K562 (cell line): Measurements from ENCODE around the gene LIPJ. TPM values are rescaled to one million over a fixed set of nuclear protein-coding genes. Genes with fewer than 3 reads are reported as not detected.

ENCODE experiments used
- ATAC-seq: fragments of 200-7000 bp; cut with Tn5 transposase; 3 replicates; pipeline ENCODE4 v1.9.1; 2020; ENCODE audit warnings: moderate library complexity
- BruUV-seq: library from RNA; stranded (reverse); fragments of 400-500 nt; replicated peaks from 2 replicates; lab custom pipeline; 2021; lab: Mats Ljungman, UMichigan
- CTCF ChIA-PET: fragments of 300-600 bp; formaldehyde crosslinking; extraction: SDS; loops from one replicate; lab custom pipeline; 2021; ENCODE audit warnings: low intra/inter-chr PET ratio; lab: Yijun Ruan, JAX
- POLR2A ChIA-PET: fragments of 300-600, 350-650 bp; sonication (Branson Sonifier 250); formaldehyde crosslinking; extraction: SDS; loops from one replicate; lab custom pipeline; 2021; ENCODE audit warnings: antibody characterized with exemption, inconsistent platforms; lab: Yijun Ruan, JAX
- DNase-seq, 4 experiments: peaks; one replicate each; pipeline versions ENCODE4 v3.0.0 to v3.0.0-alpha.2; 2011 to 2018; ENCODE audit warnings: low spot score in 3 of 4, mixed read lengths in 3 of 4; ENCODE audit errors: extremely low read depth in 1 of 4
- FAIRE-seq: peaks from 2 replicates; lab custom pipeline; 2011; peaks lifted over from hg19 to GRCh38; lab: Jason Lieb, UNC
- H2AFZ ChIP-seq: 2 replicates; pipeline ENCODE4 v1.6.0; 2011; ENCODE audit warnings: low read depth, low read length, control low read depth, inconsistent platforms
- H3K27ac ChIP-seq: fragments of 200-600 bp; 3 replicates; pipeline ENCODE4 v1.8.0; 2011; ENCODE audit warnings: low read depth, mild to moderate bottlenecking, control low read depth, inconsistent platforms, low read length, moderate library complexity, mixed read lengths; ENCODE audit errors: extremely low read depth
- H3K27me3 ChIP-seq, 2 experiments: fragments of 300-600 bp in 1 of 2; 2 replicates in 1 of 2; 3 replicates in 1 of 2; pipeline versions ENCODE4 v1.6.0 to v1.8.0; 2011; ENCODE audit warnings: inconsistent platforms in 2 of 2, low read length in 2 of 2, mild to moderate bottlenecking in 1 of 2, mixed read lengths in 1 of 2, moderate library complexity in 1 of 2; ENCODE audit not compliant: control insufficient read depth in 2 of 2, insufficient read depth in 2 of 2
- H3K36me3 ChIP-seq: fragments of 300-600 bp; 3 replicates; pipeline ENCODE4 v1.8.0; 2011; ENCODE audit warnings: mild to moderate bottlenecking, low read length, inconsistent platforms; ENCODE audit not compliant: control insufficient read depth, insufficient read depth
- H3K4me1 ChIP-seq, 2 experiments: fragments of 200-600 bp in 1 of 2; replicated peaks in 1 of 2; 2 replicates in 1 of 2; 3 replicates in 1 of 2; pipeline versions ENCODE4 v1.5.1 to v1.8.0; 2011; ENCODE audit warnings: inconsistent platforms in 2 of 2, low read length in 2 of 2, mild to moderate bottlenecking in 1 of 2, mixed read lengths in 1 of 2, moderate library complexity in 1 of 2; ENCODE audit not compliant: control insufficient read depth in 2 of 2, insufficient read depth in 2 of 2
- H3K4me2 ChIP-seq: 2 replicates; pipeline ENCODE4 v1.6.1; 2011; ENCODE audit warnings: low read length, control low read depth, inconsistent platforms, mixed read lengths; ENCODE audit not compliant: insufficient read depth
- H3K4me3 ChIP-seq: fragments of 200-600 bp; sonication (generic), shearing (Covaris generic); 2 replicates; pipeline ENCODE4 v1.5.1; 2016; ENCODE audit warnings: control low read depth, inconsistent platforms
- H3K79me2 ChIP-seq: fragments of 200-600 bp; 3 replicates; pipeline ENCODE4 v1.8.0; 2011; ENCODE audit warnings: low read length, inconsistent platforms; ENCODE audit not compliant: control insufficient read depth, insufficient read depth
- H3K9ac ChIP-seq, 2 experiments: 2 replicates each; pipeline versions ENCODE4 v1.6.0 to v1.6.1; 2011; ENCODE audit warnings: low read depth in 2 of 2, low read length in 2 of 2, control low read depth in 1 of 2, inconsistent platforms in 1 of 2, mild to moderate bottlenecking in 1 of 2, mixed read lengths in 1 of 2; ENCODE audit not compliant: insufficient read depth in 1 of 2
- H3K9me1 ChIP-seq: one replicate; pipeline ENCODE4 v1.6.0; 2011; ENCODE audit warnings: inconsistent platforms, mild to moderate bottlenecking, low read length, moderate library complexity; ENCODE audit not compliant: control insufficient read depth, insufficient read depth
- H3K9me3 ChIP-seq: replicated peaks from 2 replicates; pipeline ENCODE4 v1.5.1; 2011; ENCODE audit warnings: low read depth, low read length, inconsistent platforms; ENCODE audit not compliant: control insufficient read depth, insufficient read depth
- H4K20me1 ChIP-seq: replicated peaks from 2 replicates; pipeline ENCODE4 v1.6.1; 2011; ENCODE audit warnings: low read length, inconsistent platforms, mixed read lengths; ENCODE audit not compliant: control insufficient read depth, insufficient read depth
- ASH1L ChIP-seq: fragments of 450-650 bp; IDR thresholded peaks from 2 replicates; pipeline ENCODE4 v1.6.1; 2018; ENCODE audit warnings: borderline replicate concordance, mild to moderate bottlenecking, low read depth; ENCODE audit not compliant: partially characterized antibody
- CAMTA2 ChIP-seq: fragments of 250-450 bp; sonication (Bioruptor Pico); conservative IDR thresholded peaks from 2 replicates; pipeline ENCODE4 v1.5.1; 2022
- CBFA2T2 ChIP-seq: fragments of 450-650 bp; conservative IDR thresholded peaks from 2 replicates; pipeline ENCODE4 v1.6.1; 2017; ENCODE audit warnings: mild to moderate bottlenecking
- GTF2A2 ChIP-seq: IDR thresholded peaks from 2 replicates; pipeline ENCODE4 v1.6.1; 2016; ENCODE audit warnings: mild to moderate bottlenecking, missing genetic modification characterization, missing compliant biosample characterization
- HNRNPLL ChIP-seq: fragments of 200-400 bp; formaldehyde crosslinking; IDR thresholded peaks from 2 replicates; pipeline ENCODE4 v1.6.1; 2017; ENCODE audit warnings: low read length, low read depth, mild to moderate bottlenecking; ENCODE audit not compliant: poor library complexity, severe bottlenecking
- MCM5 ChIP-seq: fragments of 450-650 bp; IDR thresholded peaks from 2 replicates; pipeline ENCODE4 v1.6.1; 2016; ENCODE audit warnings: low read depth
- MTF1 ChIP-seq: fragments of 250-450 bp; sonication (Bioruptor Pico); IDR thresholded peaks from 2 replicates; pipeline ENCODE4 v1.9.0; 2021; ENCODE audit warnings: moderate library complexity, mild to moderate bottlenecking, inconsistent platforms, borderline replicate concordance
- SNAPC5 ChIP-seq: fragments of 250-450 bp; sonication (Bioruptor Pico); IDR thresholded peaks from 2 replicates; pipeline ENCODE4 v1.8.0; 2021; ENCODE audit warnings: moderate library complexity, mild to moderate bottlenecking, inconsistent platforms
- TEAD1 ChIP-seq, 2 experiments: fragments of 450-650 bp in 1 of 2; sonication (generic) in 1 of 2; formaldehyde crosslinking; IDR thresholded peaks; 2 replicates each; pipeline versions ENCODE4 v1.4.0 to v1.8.0; 2020 to 2022; ENCODE audit warnings: mild to moderate bottlenecking in 2 of 2, missing genetic modification reagents in 1 of 2
- ZFP1 ChIP-seq: fragments of 450-650 bp; formaldehyde crosslinking; IDR thresholded peaks from 2 replicates; pipeline ENCODE4 v1.4.0; 2020; ENCODE audit warnings: mild to moderate bottlenecking, mixed read lengths
- ZNF224 ChIP-seq: sonication (generic); formaldehyde crosslinking; IDR thresholded peaks from 2 replicates; pipeline ENCODE4 v1.8.0; 2022; ENCODE audit warnings: mild to moderate bottlenecking, missing genetic modification reagents
- ZNF24 ChIP-seq: fragments of 450-650 bp; IDR thresholded peaks from 2 replicates; pipeline ENCODE4 v1.6.1; 2016
- ZNF764 ChIP-seq: fragments of 250-450 bp; sonication (Bioruptor Pico); IDR thresholded peaks from 2 replicates; pipeline ENCODE4 v1.4.0; 2020; ENCODE audit warnings: low read depth, mild to moderate bottlenecking, moderate library complexity
- ZSCAN29 ChIP-seq: fragments of 450-650 bp; IDR thresholded peaks from 2 replicates; pipeline ENCODE4 v1.6.1; 2017
- WGBS: fragments of 100-300 bp; shearing (Covaris generic); methylation state at CpG from one replicate; pipeline ENCODE4 v1.1.6; 2016; ENCODE audit warnings: low coverage, mixed read lengths; ENCODE audit not compliant: insufficient coverage; ENCODE audit errors: missing lambda C conversion rate; 5-methylcytosine and 5-hydroxymethylcytosine counted together
- in situ Hi-C: fragments of 300-500 bp; cut with MboI; formaldehyde crosslinking; loops from 4 replicates; pipeline ENCODE4 v1.15.0; 2018; ENCODE audit warnings: inconsistent platforms, mixed read lengths
- intact Hi-C: fragments of 100-400 bp; cut with micrococcal nuclease; formaldehyde crosslinking; loops from 2 replicates; pipeline ENCODE4 v1.14.2; 2022
- polyA plus RNA-seq, 8 experiments: library from polyadenylated mRNA; depleted of rRNA in 4 of 8; stranded (reverse) in 5 of 8; unstranded in 3 of 8; fragments of >200 nt; fragmentation: Nextera tagmentation in 2 of 8; fragmentation: Illumina TruSeq in 1 of 8; extraction: Ambion mirVana in 2 of 8; extraction: Trizol in 1 of 8; gene quantifications; 2 replicates each; pipeline versions ENCODE4 v1.2.1 to v1.2.3, GENCODE V29; 2011 to 2014; ENCODE audit warnings: inconsistent platforms in 1 of 8, missing spikeins in 1 of 8
- total RNA-seq, 7 experiments: library from RNA; depleted of rRNA in 6 of 7; stranded (reverse); fragments of >200 nt in 6 of 7; fragmentation: Illumina TruSeq in 2 of 7; extraction: Trizol in 2 of 7; gene quantifications; 2 replicates each; pipeline versions ENCODE4 v1.2.1 to v1.2.3, GENCODE V29; 2011 to 2021; ENCODE audit warnings: low replicate concordance in 1 of 7
- TF ChIP-seq, protein P1 (sequence below): fragments of 450-650 bp; formaldehyde crosslinking; IDR thresholded peaks from 2 replicates; pipeline ENCODE4 v1.4.0; 2020; ENCODE audit warnings: mild to moderate bottlenecking, moderate library complexity

LIPJ gene
- total and polyA plus RNA-seq, 9 of the 15 experiments (the other 6 are each of a cell fraction or from before 2014, with no cell fraction given), result not detected

DNA sequence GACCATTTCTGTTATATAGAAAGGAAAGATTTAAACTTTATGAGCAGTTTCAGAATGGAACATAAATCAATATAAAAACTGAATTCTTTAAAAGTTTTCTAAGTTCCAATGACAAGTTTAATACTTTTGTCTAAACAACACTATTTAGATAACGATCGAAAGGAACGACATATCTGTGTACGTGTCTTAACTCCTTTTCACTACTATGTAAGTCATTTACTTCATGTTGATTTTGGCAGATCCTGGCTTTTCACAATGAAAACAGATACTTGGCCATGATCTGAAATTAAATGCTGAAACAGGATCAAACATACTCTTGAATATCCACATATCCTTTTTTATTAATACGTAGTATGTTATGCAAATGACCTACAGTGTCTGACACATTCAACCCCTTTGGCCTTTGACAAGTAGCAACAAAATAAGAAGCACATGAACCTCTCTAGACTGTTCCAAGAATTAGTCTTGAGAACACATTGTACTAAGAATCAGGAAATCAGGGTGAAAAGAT is 45.4 kb upstream of the LIPJ start:
- no peaks in the 10 kb centered on the region for H3K9me3 ChIP-seq
- CTCF ChIA-PET, result interaction anchor here (0.7 kb wide), 1 partner anchor 371 kb away, joined by 4 read pairs; no protein-coding TSS in a partner anchor
- H3K79me2 ChIP-seq, result no peaks in the 10 kb centered on the region
- no peaks in the 10 kb centered on the region for H3K36me3 ChIP-seq
- in situ Hi-C loops, result no loop called here
- H3K27me3 ChIP-seq, result no peaks in the 10 kb centered on the region
- no peak overlapping the region for H3K27ac ChIP-seq
- WGBS, result 0% methylated on average over 5 of the region's 5 CpGs
- ATAC-seq (no peak), FAIRE-seq (no peak), DNase-seq (no peak)
- H3K4me2 ChIP-seq, result no peak overlapping the region
- no peaks in the 10 kb centered on the region for H3K9me1 ChIP-seq
- POLR2A ChIA-PET, result no interaction called here
- no peaks in the 10 kb centered on the region for H4K20me1 ChIP-seq
- no peak overlapping the region for H3K9ac ChIP-seq
- intact Hi-C loops, result no loop called here
- BruUV-seq, result no TSS peak
- H3K4me3 ChIP-seq, result no peak overlapping the region
- H3K4me1 ChIP-seq, result no peaks in the 10 kb centered on the region
- TF ChIP-seq HNRNPLL, result no peak
- TF ChIP-seq CAMTA2 (CRISPR knock-in tag), result no peak
- TF ChIP-seq ASH1L, result no peak
- no peak for TF ChIP-seq SNAPC5
- TF ChIP-seq TEAD1 (CRISPR knock-in tag; IDR thresholded peaks at IDR 0.05), result no peak
- TF ChIP-seq CBFA2T2, result no peak
- TF ChIP-seq, protein P1, sequence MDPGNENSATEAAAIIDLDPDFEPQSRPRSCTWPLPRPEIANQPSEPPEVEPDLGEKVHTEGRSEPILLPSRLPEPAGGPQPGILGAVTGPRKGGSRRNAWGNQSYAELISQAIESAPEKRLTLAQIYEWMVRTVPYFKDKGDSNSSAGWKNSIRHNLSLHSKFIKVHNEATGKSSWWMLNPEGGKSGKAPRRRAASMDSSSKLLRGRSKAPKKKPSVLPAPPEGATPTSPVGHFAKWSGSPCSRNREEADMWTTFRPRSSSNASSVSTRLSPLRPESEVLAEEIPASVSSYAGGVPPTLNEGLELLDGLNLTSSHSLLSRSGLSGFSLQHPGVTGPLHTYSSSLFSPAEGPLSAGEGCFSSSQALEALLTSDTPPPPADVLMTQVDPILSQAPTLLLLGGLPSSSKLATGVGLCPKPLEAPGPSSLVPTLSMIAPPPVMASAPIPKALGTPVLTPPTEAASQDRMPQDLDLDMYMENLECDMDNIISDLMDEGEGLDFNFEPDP (CRISPR knock-in tag), result no peak
- no peak for TF ChIP-seq ZNF24
- no peak for TF ChIP-seq ZFP1 (CRISPR knock-in tag)
- no peak for TF ChIP-seq ZSCAN29
- TF ChIP-seq MTF1 (CRISPR knock-in tag), result no peak
- TF ChIP-seq ZNF764 (CRISPR knock-in tag), result no peak
- no peak for TF ChIP-seq MCM5
- no peak for TF ChIP-seq GTF2A2 (tag)
- TF ChIP-seq ZNF224 (CRISPR knock-in tag), result no peak
- no peak overlapping the region for H2AFZ ChIP-seq
